Stimulated activated CD8-positive, alpha-beta memory T cell treated with anti-CD3 and anti-CD28 coated beads, Interleukin-12 subunit alpha, Interleukin-12 subunit beta, amount 100 ng/mL, for 24 hours (primary cell): Measurements from ENCODE around the gene SYCE1.
A peak's percentile ranks its signal among the peaks of the same experiment; 100 is the strongest.
"Not testable (repeated sequence)": the region's sequence is repeated elsewhere in the genome, so short reads cannot be mapped to it uniquely, and the experiment has no call there.

Experiments
- DNase-seq: peaks from one replicate; pipeline ENCODE4 v3.0.0-alpha.2; 2020; ENCODE audit errors: extremely low read depth

The SYCE1 gene

DNA sequence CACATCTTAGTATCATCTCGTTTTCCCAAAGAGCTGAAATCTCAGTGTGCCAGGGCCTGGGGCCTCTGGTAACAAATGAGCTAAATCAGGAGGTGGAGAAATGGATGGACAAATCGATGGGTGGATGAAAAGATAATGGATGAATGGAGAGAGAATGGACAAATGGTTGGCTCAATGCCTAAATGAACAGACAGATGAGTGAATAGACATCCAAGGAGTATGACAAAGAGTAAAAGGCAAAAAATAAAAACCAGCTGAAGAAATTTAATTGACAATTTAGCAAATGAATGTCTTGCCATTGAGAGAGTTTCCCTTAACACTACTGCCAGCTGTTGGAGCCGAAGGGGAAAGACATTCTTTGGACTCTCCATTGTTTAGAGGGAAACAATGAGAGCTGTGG lies 8.0 kb downstream of the SYCE1 start:
- no peak for DNase-seq

DNA sequence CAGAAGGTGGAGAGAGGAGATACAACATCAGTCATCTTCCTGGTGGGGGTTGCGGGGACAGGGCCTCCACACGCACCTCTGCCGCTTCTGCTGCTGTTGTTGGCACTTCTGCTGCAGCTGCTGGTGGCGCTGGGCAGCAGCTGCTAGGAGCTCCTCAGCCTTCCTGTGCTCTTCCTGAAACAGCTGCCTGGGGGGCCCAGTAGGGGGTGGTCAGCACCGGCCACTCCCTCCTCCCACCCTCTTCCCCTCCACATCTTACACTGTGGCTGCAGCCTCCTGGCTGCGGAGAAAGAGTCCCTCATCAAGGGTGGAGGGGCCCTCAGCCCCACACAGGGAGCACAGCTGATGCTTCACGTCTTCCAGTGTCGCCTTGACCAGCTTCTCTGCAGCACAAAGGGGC lies 9.9 kb downstream of the SYCE1 start:
- no peak for DNase-seq

DNA sequence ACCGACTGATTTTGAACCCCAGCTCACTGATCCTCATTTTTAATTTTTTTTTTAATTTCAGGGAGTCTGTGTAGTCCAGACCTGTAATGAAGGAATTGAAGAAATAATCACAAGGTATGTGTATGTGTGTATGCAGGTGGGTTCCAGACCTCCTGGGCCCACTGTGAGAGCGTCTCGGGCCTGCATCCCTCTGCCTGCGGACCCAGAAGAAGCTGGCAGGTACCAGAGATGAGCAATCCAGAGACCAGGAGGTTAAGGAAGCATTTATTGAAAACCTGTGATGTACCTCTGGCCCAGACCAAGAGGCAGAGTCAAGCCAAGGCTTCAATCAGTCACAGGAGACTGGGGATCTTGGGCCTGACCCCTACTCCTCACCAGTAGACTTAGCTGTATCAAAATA lies 10.8 kb downstream of the SYCE1 start:
- DNase-seq, result no peak

DNA sequence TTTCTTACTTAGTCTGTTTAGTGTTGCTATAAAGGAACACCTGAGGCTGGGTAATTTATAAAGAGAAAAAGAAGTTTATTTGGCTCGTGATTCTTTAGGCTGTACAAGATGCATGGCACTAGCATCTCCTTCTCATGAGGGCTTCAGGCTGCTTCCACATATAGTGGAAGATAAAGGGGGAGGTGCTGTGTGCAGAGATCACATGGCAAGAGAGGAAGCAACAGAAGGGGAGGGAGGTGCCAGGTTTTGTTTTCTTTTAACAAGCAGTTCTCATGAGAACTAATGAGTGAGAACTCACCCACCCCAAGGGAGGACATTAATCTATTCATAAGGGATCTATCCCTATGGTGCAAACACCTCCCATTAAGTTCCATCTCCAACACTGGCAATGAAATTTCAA lies 20.9 kb downstream of the SYCE1 start:
- DNase-seq, result no peak

DNA sequence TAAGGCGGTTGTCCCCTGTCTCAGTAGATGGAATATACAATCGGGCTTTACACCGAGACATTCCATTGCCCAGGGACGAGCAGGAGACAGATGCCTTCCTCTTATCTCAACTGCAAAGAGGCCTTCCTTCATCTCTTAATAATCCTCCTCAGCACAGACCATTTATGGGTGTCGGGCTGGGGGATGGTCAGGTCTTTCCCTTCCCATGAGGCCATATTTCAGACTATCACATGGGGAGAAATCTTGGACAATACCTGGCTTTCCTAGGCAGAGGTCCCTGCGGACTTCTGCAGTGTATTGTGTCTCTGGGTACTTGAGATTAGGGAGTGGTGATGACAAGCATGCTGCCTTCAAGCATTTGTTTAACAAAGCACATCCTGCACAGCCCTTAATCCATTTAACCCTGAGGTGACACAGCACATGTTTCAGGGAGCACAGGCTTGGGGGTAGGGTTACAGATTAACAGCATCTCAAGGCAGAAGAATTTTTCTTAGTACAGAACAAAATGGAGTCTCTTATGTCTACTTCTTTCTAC lies 23.9 kb downstream of the SYCE1 start:
- not testable (repeated sequence) for DNase-seq

DNA sequence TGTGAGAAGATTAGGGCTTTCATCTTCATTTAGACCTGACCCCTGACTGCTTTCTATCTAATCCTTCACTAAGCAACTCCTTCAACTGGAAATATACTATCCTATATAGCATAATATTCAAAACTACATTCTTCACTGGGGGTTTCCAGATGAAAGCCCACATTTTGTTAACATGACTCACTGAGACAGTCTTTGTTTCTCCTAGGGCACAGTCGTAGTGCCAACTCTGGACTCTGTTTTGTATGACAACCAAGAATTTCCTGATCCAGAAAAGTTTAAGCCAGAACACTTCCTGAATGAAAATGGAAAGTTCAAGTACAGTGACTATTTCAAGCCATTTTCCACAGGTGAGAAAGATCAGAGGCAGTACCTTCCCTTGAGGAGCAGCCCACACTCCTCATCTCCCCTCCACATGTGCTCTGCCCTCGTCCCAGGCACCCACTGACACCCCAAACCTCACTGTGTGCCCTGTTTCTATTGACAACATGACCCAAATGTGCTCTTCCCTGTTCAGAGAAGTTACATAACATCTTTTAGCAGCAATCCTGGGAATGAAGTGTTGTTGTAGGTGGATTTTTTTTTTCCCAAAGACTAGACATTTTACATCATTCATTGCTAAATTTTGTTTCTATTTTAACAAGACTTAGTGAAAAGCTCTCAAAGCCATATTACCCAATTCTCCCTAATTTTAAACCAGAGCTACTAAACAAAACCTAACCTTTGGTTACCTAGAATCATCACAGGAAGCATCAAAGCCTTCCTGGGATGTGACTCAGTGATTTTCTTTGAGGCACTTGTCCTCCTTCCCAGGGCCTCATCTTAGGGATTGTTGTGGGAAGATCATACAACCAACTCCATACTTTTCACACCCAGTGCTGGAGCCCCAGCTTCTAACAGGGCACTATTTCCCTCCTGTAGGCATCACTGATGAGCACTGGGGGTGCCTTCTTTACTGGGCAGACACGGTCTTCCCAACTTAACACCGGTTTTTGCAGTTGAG lies 27.5 kb downstream of the SYCE1 start:
- no peak for DNase-seq

DNA sequence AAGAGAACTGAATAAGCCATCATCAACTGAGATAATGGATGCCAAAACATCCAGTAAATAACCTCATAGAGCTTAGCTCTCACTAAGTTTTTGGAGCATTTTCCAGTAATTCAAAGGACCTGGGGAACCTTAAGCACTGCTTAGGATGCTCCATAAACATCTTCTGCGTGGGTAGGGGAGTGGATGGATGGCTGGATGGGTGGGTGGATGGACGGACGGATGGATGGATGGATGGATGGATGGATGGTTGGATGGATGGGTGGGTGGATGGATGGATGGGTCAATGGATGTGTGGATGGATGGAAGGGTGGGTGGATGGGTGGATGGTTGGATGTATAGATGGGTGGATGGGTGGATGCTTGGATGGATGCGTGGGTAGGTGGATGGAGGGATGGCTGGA lies 29.2 kb downstream of the SYCE1 start:
- DNase-seq, result no peak

DNA sequence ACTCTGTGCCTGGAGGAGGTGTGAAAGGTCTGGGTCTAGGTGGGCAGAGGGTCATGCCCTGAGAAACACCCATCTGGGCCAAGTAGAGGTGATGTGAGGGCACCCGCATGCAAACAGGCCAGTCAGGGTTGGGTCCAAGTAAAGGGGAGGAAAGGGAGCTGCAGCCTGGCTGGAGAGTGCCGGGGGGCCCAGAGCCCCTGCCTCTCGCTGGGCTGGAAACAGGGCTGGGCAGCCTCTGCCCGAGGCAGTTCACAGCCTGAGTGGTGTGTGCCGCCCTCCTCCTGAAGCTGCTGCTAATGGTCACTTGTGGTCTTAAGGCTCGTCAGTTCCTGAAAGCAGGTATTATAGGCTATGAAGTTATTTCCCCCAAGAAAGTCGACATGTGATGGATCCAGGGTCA lies 31.0 kb downstream of the SYCE1 start:
- DNase-seq, result no peak

DNA sequence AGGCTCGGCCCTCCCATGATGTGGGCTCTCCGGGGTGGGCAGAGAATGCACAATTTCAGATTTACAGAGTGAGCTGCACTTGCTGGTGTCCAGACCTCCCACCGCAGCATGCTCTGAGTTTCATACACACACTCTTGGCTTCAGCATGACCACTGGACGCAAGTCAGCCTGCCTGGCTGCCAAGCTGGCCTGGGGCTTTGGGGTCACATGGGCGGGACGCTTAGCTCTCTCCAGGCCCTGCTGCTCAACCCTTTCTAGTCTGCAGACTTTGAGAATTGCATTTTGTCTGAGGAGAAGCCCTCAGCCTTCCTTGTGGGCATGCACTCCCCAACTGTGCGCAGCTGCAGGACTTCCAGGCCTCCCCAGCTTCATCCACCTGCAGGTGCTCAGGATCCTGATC lies 32.5 kb downstream of the SYCE1 start:
- DNase-seq, result no peak

DNA sequence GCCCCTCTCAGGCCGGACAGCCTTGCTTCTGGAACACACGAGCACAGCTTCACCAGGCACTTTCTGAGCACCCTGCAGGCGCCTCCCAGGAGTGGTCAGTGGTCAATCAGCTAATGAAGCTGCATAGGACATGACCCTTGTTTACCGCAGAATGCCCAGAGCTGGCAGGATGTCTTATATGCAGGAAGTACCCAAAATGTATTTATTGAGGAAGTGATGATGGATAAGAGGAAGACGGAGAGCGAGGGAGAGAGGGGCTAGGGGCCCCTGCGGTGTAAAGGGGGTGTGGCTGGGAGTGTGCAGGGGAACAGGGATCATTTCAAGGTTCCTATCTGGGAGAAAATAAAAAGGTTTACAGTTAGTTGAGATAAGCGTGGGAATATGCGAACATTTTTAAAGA lies 34.9 kb downstream of the SYCE1 start:
- no peak for DNase-seq

DNA sequence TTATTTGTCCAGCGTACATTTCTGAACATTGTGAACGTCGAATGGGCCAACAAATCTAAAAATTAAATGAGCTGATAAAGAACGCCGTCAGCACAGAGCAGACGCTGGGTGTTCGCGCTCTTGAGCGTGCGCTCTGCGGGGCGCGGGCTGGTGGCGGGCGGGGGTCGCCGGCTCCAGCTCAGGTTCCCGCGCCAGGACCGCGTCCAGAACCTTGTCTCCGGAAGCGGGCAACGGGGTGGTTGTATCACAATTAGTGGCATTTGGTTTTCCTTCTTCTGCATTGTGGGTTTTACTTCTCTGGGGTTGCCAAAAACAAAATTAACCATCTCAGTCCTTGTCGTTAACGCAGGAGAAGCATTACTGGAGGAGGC lies 35.8 kb downstream of the SYCE1 start:
- DNase-seq, result no peak

DNA sequence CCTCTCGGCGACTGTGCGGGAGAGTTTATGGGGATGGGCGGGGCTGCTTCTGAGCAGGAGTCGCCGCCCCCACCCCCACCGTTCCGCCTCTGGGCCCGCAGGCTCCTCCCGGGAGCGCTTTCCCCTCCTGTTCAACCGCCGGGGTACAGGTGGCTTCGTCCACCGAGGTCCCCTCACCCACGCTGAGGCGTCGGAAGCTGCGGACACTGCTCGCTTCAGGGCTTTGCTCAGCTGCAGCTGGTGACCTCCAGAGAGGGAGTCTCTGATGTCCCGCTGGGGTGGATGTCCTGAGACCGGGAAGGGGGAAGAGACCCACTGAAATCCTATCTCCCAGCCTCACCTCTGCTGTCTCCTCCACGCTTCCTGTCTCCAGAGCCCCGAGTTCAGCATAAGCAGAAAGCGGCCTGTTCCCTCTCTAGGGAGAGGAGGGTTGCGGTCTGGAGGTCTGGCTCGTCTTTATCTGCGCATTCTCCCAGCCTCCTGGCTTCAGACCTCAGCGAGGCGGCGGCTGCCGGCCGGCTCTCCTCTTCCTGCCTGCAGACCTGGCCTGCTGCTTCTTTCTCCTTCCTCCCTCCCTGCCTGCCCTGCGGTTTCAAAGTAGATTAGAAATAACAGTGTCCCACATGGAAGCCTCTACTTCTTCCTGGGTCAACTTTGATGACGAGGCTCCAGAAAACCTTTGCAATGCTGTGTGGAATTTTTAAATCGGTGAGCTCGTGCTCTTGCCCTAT lies 36.4 kb downstream of the SYCE1 start:
- DNase-seq, result no peak

DNA sequence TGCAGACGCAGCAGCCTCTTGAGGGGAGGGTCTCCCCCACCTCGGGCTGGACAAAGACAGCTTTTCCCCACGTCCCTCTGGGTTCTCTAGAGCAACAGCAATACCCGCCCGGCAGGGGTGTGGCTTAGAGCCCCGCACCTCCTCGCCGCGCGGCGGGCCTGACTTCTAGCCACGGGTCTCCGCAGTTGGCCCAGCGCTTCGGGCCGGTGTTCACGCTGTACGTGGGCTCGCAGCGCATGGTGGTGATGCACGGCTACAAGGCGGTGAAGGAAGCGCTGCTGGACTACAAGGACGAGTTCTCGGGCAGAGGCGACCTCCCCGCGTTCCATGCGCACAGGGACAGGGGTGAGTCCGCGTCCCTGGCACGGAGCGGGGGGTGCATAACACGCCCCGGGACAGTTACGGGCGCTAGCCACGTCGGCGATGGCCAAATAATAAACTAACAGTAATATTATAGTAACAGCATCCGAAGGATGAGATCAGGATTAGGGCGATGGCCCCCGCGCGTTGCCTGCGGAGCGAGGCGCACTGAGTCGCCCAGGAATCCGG lies 37.0 kb downstream of the SYCE1 start:
- no peak for DNase-seq

DNA sequence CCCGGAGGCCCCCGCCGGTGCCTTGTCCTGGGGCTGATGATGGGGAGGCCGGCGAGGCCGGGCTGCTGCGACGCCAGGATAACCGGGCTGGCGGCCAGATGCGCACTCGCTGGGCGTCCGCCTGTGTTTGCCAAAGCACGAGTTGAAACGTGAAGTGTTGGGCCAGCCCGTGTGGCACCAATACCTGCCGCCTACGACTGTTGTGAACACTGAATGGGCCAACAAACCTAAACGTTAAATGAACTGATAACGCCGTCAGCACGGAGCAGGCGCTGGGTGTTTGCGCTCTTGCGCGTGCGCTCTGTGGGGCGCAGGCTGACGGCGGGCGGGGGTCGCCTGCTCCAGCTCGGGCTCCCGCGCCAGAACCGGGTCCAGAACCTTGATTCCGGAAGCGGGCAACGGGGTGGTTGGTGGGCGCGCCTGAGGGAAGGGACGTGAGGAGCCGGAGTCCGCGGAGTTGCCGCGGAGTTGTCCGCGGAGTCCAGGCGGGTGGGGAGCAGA lies 37.6 kb downstream of the SYCE1 start:
- no peak for DNase-seq

DNA sequence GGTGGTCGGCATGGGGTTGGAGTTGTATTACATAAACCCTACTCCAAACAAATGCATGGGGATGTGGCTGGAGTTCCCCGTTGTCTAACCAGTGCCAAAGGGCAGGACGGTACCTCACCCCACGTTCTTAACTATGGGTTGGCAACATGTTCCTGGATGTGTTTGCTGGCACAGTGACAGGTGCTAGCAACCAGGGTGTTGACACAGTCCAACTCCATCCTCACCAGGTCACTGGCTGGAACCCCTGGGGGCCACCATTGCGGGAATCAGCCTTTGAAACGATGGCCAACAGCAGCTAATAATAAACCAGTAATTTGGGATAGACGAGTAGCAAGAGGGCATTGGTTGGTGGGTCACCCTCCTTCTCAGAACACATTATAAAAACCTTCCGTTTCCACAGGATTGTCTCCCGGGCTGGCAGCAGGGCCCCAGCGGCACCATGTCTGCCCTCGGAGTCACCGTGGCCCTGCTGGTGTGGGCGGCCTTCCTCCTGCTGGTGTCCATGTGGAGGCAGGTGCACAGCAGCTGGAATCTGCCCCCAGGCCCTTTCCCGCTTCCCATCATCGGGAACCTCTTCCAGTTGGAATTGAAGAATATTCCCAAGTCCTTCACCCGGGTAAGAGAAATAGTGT lies 38.3 kb downstream of the SYCE1 start, which contains the start of gene CYP2E1:
Gene CYP2E1 (plus strand): TSS at position 407 of the 632 bp plus-strand sequence. CDS start 33 bp downstream, at position 440.
- no peak for DNase-seq

DNA sequence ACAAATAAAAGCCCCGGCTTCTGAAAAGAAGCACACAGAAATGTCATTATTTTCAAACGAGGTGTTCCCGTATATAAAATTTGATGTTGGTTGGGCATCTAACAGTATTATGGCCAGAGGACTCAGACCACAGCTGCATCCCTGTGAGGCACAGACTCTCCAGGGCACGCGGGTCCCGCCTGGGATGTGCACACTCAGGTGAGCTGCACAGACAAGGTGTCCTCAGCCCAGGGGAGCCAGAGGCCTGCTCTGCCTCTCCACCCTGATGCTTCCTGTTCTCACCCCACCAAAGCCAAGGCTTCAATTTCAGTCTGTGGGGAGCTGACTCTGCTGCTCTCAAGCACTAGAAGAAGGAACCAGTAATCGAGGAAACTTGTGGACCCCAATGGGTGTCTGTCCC lies 39.9 kb downstream of the SYCE1 start:
- DNase-seq, result no peak

DNA sequence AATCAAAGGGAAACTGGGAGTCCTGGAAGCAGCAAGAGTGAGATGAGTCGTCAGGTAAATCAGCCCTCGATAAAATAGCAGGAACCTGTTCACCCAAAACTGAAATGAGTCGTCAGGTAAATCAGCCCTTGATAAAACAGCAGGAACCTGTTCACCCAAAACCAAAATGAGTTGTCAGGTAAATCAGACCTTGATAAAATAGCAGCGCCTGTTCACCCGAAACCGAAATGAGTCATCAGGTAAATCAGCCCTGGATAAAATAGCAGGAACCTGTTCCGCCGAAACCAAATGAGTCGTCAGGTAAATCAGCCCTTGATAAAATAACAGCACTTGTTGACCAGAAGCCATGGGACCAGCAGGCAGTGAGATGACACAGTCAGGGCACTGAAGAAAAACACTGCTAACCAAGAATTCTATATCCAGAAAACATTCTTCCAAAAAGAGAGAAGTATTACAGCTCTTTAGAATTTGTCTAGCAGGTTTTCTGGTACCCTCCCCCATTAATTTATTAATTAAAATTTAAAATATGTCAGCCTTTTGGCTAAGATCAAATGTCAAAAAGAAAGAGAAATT lies 41.7 kb downstream of the SYCE1 start:
- DNase-seq, result no peak

DNA sequence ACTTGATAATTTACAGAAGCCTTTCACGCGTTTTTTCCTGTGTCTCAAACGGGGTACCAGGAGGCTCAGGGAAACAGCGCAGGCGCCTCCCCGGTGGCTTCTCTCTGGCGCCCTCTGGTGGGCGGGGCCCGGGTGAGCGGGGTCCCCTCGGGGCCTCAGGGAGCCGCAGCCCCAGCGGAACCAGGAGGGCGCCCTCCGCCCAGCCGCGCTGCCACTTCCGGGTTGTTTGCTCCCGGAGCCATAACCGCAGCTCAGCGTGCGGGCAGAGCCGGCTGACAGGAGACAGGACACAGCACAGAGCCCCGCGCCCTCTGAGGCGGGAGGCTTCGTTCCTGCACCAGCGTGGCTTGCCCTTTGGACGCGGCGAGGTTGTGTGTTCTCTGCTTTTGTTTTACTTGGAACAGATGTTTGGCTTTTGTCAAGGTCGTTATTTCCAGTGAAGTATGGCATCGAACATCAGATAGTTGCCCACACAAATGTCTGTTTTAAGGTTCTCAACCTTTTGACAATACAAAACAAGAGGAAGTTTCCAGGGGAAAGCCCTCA lies 45.1 kb downstream of the SYCE1 start:
- peak; percentile 77 for DNase-seq

DNA sequence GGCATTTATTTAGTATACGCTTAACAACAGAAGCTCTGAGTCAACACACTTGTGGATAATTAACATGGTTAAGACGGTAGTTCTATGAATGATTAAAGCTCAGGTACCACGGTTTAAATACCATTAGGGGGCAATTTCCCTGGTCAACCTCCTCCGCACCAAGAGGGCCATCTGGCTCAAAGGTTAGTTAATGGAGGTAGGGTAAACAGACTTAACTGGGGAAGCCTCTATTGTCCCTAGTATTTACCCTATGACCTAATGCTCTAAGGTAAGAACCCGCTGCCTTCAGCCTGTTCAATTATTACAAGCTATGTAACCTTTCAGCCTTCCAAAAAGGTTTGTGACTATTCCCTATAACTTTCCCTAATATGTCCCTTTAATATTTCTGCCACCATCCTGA lies 46.9 kb downstream of the SYCE1 start:
- DNase-seq, result not testable (repeated sequence)

DNA sequence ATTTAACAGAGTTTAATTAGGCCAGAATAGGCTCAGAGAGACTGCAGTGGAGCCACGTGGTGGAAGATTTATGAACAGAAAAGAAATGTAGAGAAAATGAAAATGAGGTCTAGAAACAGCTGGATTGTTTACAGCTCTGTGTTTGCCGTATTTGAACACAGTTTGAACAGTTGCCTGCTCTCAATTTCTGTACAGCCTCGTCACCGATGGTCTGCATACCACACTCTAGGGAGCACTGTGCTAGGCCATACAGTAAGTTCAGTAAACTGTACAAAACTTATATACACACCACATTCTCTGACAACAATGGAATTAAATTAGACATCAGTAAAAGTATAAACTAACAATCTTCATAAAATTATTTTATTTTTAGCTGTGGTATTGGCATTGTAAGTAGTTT lies 49.3 kb downstream of the SYCE1 start:
- DNase-seq, result no peak

DNA sequence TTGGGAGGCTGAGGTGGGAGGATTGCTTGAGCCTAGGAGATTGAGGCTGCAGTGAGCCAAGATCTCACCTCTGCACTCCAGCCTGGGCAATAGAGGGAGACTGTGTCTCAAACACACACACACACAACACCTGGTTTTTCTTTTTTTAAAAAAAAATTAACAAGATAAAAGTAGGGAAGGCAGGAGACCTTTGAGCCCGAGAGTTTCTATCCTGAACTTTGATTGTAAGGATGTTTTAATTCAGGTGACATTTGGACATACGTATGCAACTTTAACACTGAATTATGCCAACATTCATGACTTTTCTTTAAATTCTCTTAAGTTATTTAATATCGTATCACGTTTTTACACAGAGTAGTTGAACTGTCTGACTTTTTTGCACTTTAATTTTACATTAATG lies 49.9 kb downstream of the SYCE1 start:
- no peak for DNase-seq
